K562 (cell line): ENCODE results near the gene LCE7A. TPM values are rescaled to one million over a fixed set of nuclear protein-coding genes. Genes with fewer than 3 reads are reported as not detected.

Experiments
- ATAC-seq: fragments of 200-7000 bp; cut with Tn5 transposase; 3 replicates; pipeline ENCODE4 v1.9.1; 2020; ENCODE audit warnings: moderate library complexity
- BruUV-seq: library from RNA; stranded (reverse); fragments of 400-500 nt; replicated peaks from 2 replicates; lab custom pipeline; 2021; lab: Mats Ljungman, UMichigan
- CTCF ChIA-PET: fragments of 300-600 bp; formaldehyde crosslinking; extraction: SDS; loops from one replicate; lab custom pipeline; 2021; ENCODE audit warnings: low intra/inter-chr PET ratio; lab: Yijun Ruan, JAX
- POLR2A ChIA-PET: fragments of 300-600, 350-650 bp; sonication (Branson Sonifier 250); formaldehyde crosslinking; extraction: SDS; loops from one replicate; lab custom pipeline; 2021; ENCODE audit warnings: antibody characterized with exemption, inconsistent platforms; lab: Yijun Ruan, JAX
- DNase-seq, 4 experiments: peaks; one replicate each; pipeline versions ENCODE4 v3.0.0 to v3.0.0-alpha.2; 2011 to 2018; ENCODE audit warnings: low spot score in 3 of 4, mixed read lengths in 3 of 4; ENCODE audit errors: extremely low read depth in 1 of 4
- FAIRE-seq: peaks from 2 replicates; lab custom pipeline; 2011; peaks lifted over from hg19 to GRCh38; lab: Jason Lieb, UNC
- H2AFZ ChIP-seq: 2 replicates; pipeline ENCODE4 v1.6.0; 2011; ENCODE audit warnings: low read depth, low read length, control low read depth, inconsistent platforms
- H3K27ac ChIP-seq: fragments of 200-600 bp; 3 replicates; pipeline ENCODE4 v1.8.0; 2011; ENCODE audit warnings: low read depth, mild to moderate bottlenecking, control low read depth, inconsistent platforms, low read length, moderate library complexity, mixed read lengths; ENCODE audit errors: extremely low read depth
- H3K27me3 ChIP-seq, 2 experiments: fragments of 300-600 bp in 1 of 2; 2 replicates in 1 of 2; 3 replicates in 1 of 2; pipeline versions ENCODE4 v1.6.0 to v1.8.0; 2011; ENCODE audit warnings: inconsistent platforms in 2 of 2, low read length in 2 of 2, mild to moderate bottlenecking in 1 of 2, mixed read lengths in 1 of 2, moderate library complexity in 1 of 2; ENCODE audit not compliant: control insufficient read depth in 2 of 2, insufficient read depth in 2 of 2
- H3K36me3 ChIP-seq: fragments of 300-600 bp; 3 replicates; pipeline ENCODE4 v1.8.0; 2011; ENCODE audit warnings: mild to moderate bottlenecking, low read length, inconsistent platforms; ENCODE audit not compliant: control insufficient read depth, insufficient read depth
- H3K4me1 ChIP-seq, 2 experiments: fragments of 200-600 bp in 1 of 2; replicated peaks in 1 of 2; 2 replicates in 1 of 2; 3 replicates in 1 of 2; pipeline versions ENCODE4 v1.5.1 to v1.8.0; 2011; ENCODE audit warnings: inconsistent platforms in 2 of 2, low read length in 2 of 2, mild to moderate bottlenecking in 1 of 2, mixed read lengths in 1 of 2, moderate library complexity in 1 of 2; ENCODE audit not compliant: control insufficient read depth in 2 of 2, insufficient read depth in 2 of 2
- H3K4me2 ChIP-seq: 2 replicates; pipeline ENCODE4 v1.6.1; 2011; ENCODE audit warnings: low read length, control low read depth, inconsistent platforms, mixed read lengths; ENCODE audit not compliant: insufficient read depth
- H3K4me3 ChIP-seq: fragments of 200-600 bp; sonication (generic), shearing (Covaris generic); 2 replicates; pipeline ENCODE4 v1.5.1; 2016; ENCODE audit warnings: control low read depth, inconsistent platforms
- H3K79me2 ChIP-seq: fragments of 200-600 bp; 3 replicates; pipeline ENCODE4 v1.8.0; 2011; ENCODE audit warnings: low read length, inconsistent platforms; ENCODE audit not compliant: control insufficient read depth, insufficient read depth
- H3K9ac ChIP-seq, 2 experiments: 2 replicates each; pipeline versions ENCODE4 v1.6.0 to v1.6.1; 2011; ENCODE audit warnings: low read depth in 2 of 2, low read length in 2 of 2, control low read depth in 1 of 2, inconsistent platforms in 1 of 2, mild to moderate bottlenecking in 1 of 2, mixed read lengths in 1 of 2; ENCODE audit not compliant: insufficient read depth in 1 of 2
- H3K9me1 ChIP-seq: one replicate; pipeline ENCODE4 v1.6.0; 2011; ENCODE audit warnings: inconsistent platforms, mild to moderate bottlenecking, low read length, moderate library complexity; ENCODE audit not compliant: control insufficient read depth, insufficient read depth
- H3K9me3 ChIP-seq: replicated peaks from 2 replicates; pipeline ENCODE4 v1.5.1; 2011; ENCODE audit warnings: low read depth, low read length, inconsistent platforms; ENCODE audit not compliant: control insufficient read depth, insufficient read depth
- H4K20me1 ChIP-seq: replicated peaks from 2 replicates; pipeline ENCODE4 v1.6.1; 2011; ENCODE audit warnings: low read length, inconsistent platforms, mixed read lengths; ENCODE audit not compliant: control insufficient read depth, insufficient read depth
- BMI1 ChIP-seq: fragments of 150-350 bp; IDR thresholded peaks from 2 replicates; pipeline ENCODE4 v1.6.1; 2014; ENCODE audit warnings: low read length
- BRF1 ChIP-seq: IDR thresholded peaks from 3 replicates; pipeline ENCODE4 v1.6.1; 2011; ENCODE audit warnings: borderline replicate concordance, mild to moderate bottlenecking; ENCODE audit not compliant: insufficient read length; ENCODE audit errors: extremely low read depth
- CCAR2 ChIP-seq: fragments of 200-400 bp; formaldehyde crosslinking; IDR thresholded peaks from 2 replicates; pipeline ENCODE4 v1.6.1; 2017; ENCODE audit warnings: mild to moderate bottlenecking, low read depth, low read length
- ELF4 ChIP-seq: fragments of 450-650 bp; formaldehyde crosslinking; IDR thresholded peaks from 2 replicates; pipeline ENCODE4 v1.4.0; 2022; ENCODE audit warnings: missing genetic modification characterization
- HMGXB4 ChIP-seq: sonication (generic); formaldehyde crosslinking; IDR thresholded peaks from 2 replicates; pipeline ENCODE4 v1.8.1; 2023; ENCODE audit warnings: mild to moderate bottlenecking, missing genetic modification reagents
- KDM2B ChIP-seq: fragments of 250-450 bp; sonication (Bioruptor Pico); IDR thresholded peaks from 2 replicates; pipeline ENCODE4 v1.8.0; 2021; ENCODE audit warnings: mild to moderate bottlenecking, moderate library complexity
- NRF1 ChIP-seq, 2 experiments: fragments of 450-650 bp; IDR thresholded peaks in 1 of 2; conservative IDR thresholded peaks in 1 of 2; 2 replicates each; pipeline ENCODE4 v1.6.1; 2014; ENCODE audit warnings: mild to moderate bottlenecking in 2 of 2
- NUFIP1 ChIP-seq: fragments of 450-650 bp; IDR thresholded peaks from 2 replicates; pipeline ENCODE4 v1.6.1; 2018; ENCODE audit not compliant: partially characterized antibody
- SMARCC2 ChIP-seq: fragments of 450-650 bp; IDR thresholded peaks from 2 replicates; pipeline ENCODE4 v1.6.1; 2017; ENCODE audit warnings: antibody characterized with exemption, moderate library complexity, mild to moderate bottlenecking, low read depth
- ZFP1 ChIP-seq: fragments of 450-650 bp; formaldehyde crosslinking; IDR thresholded peaks from 2 replicates; pipeline ENCODE4 v1.4.0; 2020; ENCODE audit warnings: mild to moderate bottlenecking, mixed read lengths
- ZNF717 ChIP-seq: fragments of 250-450 bp; sonication (Bioruptor Pico); IDR thresholded peaks from 2 replicates; pipeline ENCODE4 v1.5.0; 2021
- WGBS: fragments of 100-300 bp; shearing (Covaris generic); methylation state at CpG from one replicate; pipeline ENCODE4 v1.1.6; 2016; ENCODE audit warnings: low coverage, mixed read lengths; ENCODE audit not compliant: insufficient coverage; ENCODE audit errors: missing lambda C conversion rate; 5-methylcytosine and 5-hydroxymethylcytosine counted together
- in situ Hi-C: fragments of 300-500 bp; cut with MboI; formaldehyde crosslinking; loops from 4 replicates; pipeline ENCODE4 v1.15.0; 2018; ENCODE audit warnings: inconsistent platforms, mixed read lengths
- intact Hi-C: fragments of 100-400 bp; cut with micrococcal nuclease; formaldehyde crosslinking; loops from 2 replicates; pipeline ENCODE4 v1.14.2; 2022
- polyA plus RNA-seq, 8 experiments: library from polyadenylated mRNA; depleted of rRNA in 4 of 8; stranded (reverse) in 5 of 8; unstranded in 3 of 8; fragments of >200 nt; fragmentation: Nextera tagmentation in 2 of 8; fragmentation: Illumina TruSeq in 1 of 8; extraction: Ambion mirVana in 2 of 8; extraction: Trizol in 1 of 8; gene quantifications; 2 replicates each; pipeline versions ENCODE4 v1.2.1 to v1.2.3, GENCODE V29; 2011 to 2014; ENCODE audit warnings: inconsistent platforms in 1 of 8, missing spikeins in 1 of 8
- total RNA-seq, 7 experiments: library from RNA; depleted of rRNA in 6 of 7; stranded (reverse); fragments of >200 nt in 6 of 7; fragmentation: Illumina TruSeq in 2 of 7; extraction: Trizol in 2 of 7; gene quantifications; 2 replicates each; pipeline versions ENCODE4 v1.2.1 to v1.2.3, GENCODE V29; 2011 to 2021; ENCODE audit warnings: low replicate concordance in 1 of 7

Gene LCE7A
- total and polyA plus RNA-seq, 9 of the 15 experiments (the other 6 are each of a cell fraction or from before 2014, with no cell fraction given) = not detected

DNA sequence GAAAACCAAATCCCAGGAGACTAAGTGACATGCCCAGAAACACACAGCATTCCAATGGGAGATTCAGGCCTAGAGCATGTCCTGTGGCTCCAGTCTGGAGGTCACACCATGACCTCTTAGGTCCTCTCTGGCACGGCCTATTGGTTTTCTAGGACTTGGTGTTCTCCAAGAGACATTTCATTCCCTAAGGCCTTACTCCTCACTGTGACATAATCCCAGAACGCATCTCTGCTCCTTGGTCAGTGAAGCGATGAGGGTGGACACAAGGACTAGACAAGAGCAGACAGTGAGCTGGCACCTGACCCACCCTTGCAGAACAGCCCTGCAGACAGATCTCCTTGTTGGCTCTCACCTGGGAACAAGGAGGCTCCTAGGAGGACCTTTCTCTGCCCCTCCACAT, 49.4 kb downstream of the LCE7A start:
- Histone ChIP-seq H3K27ac (no peak overlapping the region), H3K9ac (no peak overlapping the region), H3K9me1 (no peaks in the 10 kb centered on the region), H3K36me3 (no peaks in the 10 kb centered on the region), H3K9me3 (no peaks in the 10 kb centered on the region), H3K4me1 (no peaks in the 10 kb centered on the region), H3K4me3 (no peak overlapping the region), H4K20me1 (no peaks in the 10 kb centered on the region), H3K4me2 (no peak overlapping the region), H3K27me3 (peaks cover 0 to 4% of the 10 kb centered on the region in 2 experiments; a peak in 1 of 5 replicates), H3K79me2 (no peaks in the 10 kb centered on the region), H2AFZ (no peak overlapping the region)
- no TSS peak for BruUV-seq
- TF ChIP-seq ELF4 (CRISPR knock-in tag) (no peak), BRF1 (no peak), NRF1 (conservative IDR thresholded peaks at IDR 0.05 in 1 of 2, IDR thresholded peaks at IDR 0.05 in 1 of 2) (no peak), KDM2B (no peak), ZNF717 (no peak), BMI1 (no peak), ZFP1 (no peak), SMARCC2 (no peak), HMGXB4 (no peak), CCAR2 (no peak), NUFIP1 (no peak)
- DNase-seq (no peak), ATAC-seq (no peak), FAIRE-seq (no peak)
- ChIA-PET CTCF (no interaction called here), POLR2A (interaction anchor here (1.2 kb wide), 1 partner anchor 10 kb away, joined by 3 read pairs; no protein-coding TSS in a partner anchor)
- intact Hi-C loops = no loop called here
- in situ Hi-C loops = no loop called here
- 2% methylated on average over 3 of the region's 3 CpGs for WGBS

Other genes with a start within 250 kb of the LCE7A start
Only the 7 nearest of the 26 such genes appear.
- not detected in 2 replicates for gene LCE1D, start 63.3 kb upstream of the LCE7A start, total RNA-seq (2014; rRNA removed)
- gene LCE1D, start 63.3 kb upstream of the LCE7A start, total RNA-seq (2014; rRNA removed; fragmentation: Illumina TruSeq; extraction: Trizol) = not detected in 2 replicates
- gene LCE1D, start 63.3 kb upstream of the LCE7A start, total RNA-seq (2015; rRNA removed; fragmentation: Illumina TruSeq; extraction: Trizol) = not detected in 2 replicates
- not detected in 2 replicates for gene LCE1D, start 63.3 kb upstream of the LCE7A start, total RNA-seq (2021)
- not detected in 2 replicates for gene LCE1D, start 63.3 kb upstream of the LCE7A start, polyA plus RNA-seq (2011; rRNA removed)
- gene LCE1D, start 63.3 kb upstream of the LCE7A start, polyA plus RNA-seq (2014; fragmentation: Illumina TruSeq; extraction: Trizol) = not detected in 2 replicates
- gene LCE1D, start 63.3 kb upstream of the LCE7A start, polyA plus RNA-seq (2014; fragmentation: Nextera tagmentation; extraction: Ambion mirVana) = not detected
- not detected in 2 replicates for gene LCE1D, start 63.3 kb upstream of the LCE7A start, polyA plus RNA-seq (2014; rRNA removed)
- gene LCE1C, start 53.3 kb upstream of the LCE7A start, total RNA-seq (2014; rRNA removed) = not detected in 2 replicates
- gene LCE1C, start 53.3 kb upstream of the LCE7A start, total RNA-seq (2014; rRNA removed; fragmentation: Illumina TruSeq; extraction: Trizol) = not detected in 2 replicates
- not detected in 2 replicates for gene LCE1C, start 53.3 kb upstream of the LCE7A start, total RNA-seq (2015; rRNA removed; fragmentation: Illumina TruSeq; extraction: Trizol)
- not detected in 2 replicates for gene LCE1C, start 53.3 kb upstream of the LCE7A start, total RNA-seq (2021)
- not detected in 2 replicates for gene LCE1C, start 53.3 kb upstream of the LCE7A start, polyA plus RNA-seq (2011; rRNA removed)
- not detected in 2 replicates for gene LCE1C, start 53.3 kb upstream of the LCE7A start, polyA plus RNA-seq (2014; fragmentation: Illumina TruSeq; extraction: Trizol)
- gene LCE1C, start 53.3 kb upstream of the LCE7A start, polyA plus RNA-seq (2014; fragmentation: Nextera tagmentation; extraction: Ambion mirVana) = not detected
- gene LCE1C, start 53.3 kb upstream of the LCE7A start, polyA plus RNA-seq (2014; rRNA removed) = not detected in 2 replicates
- not detected in 2 replicates for gene LCE1B, start 48.0 kb upstream of the LCE7A start, total RNA-seq (2014; rRNA removed)
- gene LCE1B, start 48.0 kb upstream of the LCE7A start, total RNA-seq (2014; rRNA removed; fragmentation: Illumina TruSeq; extraction: Trizol) = not detected in 2 replicates
- gene LCE1B, start 48.0 kb upstream of the LCE7A start, total RNA-seq (2015; rRNA removed; fragmentation: Illumina TruSeq; extraction: Trizol) = not detected in 2 replicates
- not detected in 2 replicates for gene LCE1B, start 48.0 kb upstream of the LCE7A start, total RNA-seq (2021)
- not detected in 2 replicates for gene LCE1B, start 48.0 kb upstream of the LCE7A start, polyA plus RNA-seq (2011; rRNA removed)
- gene LCE1B, start 48.0 kb upstream of the LCE7A start, polyA plus RNA-seq (2014; fragmentation: Illumina TruSeq; extraction: Trizol) = not detected in 2 replicates
- gene LCE1B, start 48.0 kb upstream of the LCE7A start, polyA plus RNA-seq (2014; fragmentation: Nextera tagmentation; extraction: Ambion mirVana) = not detected
- gene LCE1B, start 48.0 kb upstream of the LCE7A start, polyA plus RNA-seq (2014; rRNA removed) = not detected in 2 replicates
- not detected in 2 replicates for gene LCE1A, start 32.5 kb upstream of the LCE7A start, total RNA-seq (2014; rRNA removed)
- not detected in 2 replicates for gene LCE1A, start 32.5 kb upstream of the LCE7A start, total RNA-seq (2014; rRNA removed; fragmentation: Illumina TruSeq; extraction: Trizol)
- gene LCE1A, start 32.5 kb upstream of the LCE7A start, total RNA-seq (2015; rRNA removed; fragmentation: Illumina TruSeq; extraction: Trizol) = not detected in 2 replicates
- not detected in 2 replicates for gene LCE1A, start 32.5 kb upstream of the LCE7A start, total RNA-seq (2021)
- gene LCE1A, start 32.5 kb upstream of the LCE7A start, polyA plus RNA-seq (2011; rRNA removed) = not detected in 2 replicates
- gene LCE1A, start 32.5 kb upstream of the LCE7A start, polyA plus RNA-seq (2014; fragmentation: Illumina TruSeq; extraction: Trizol) = not detected in 2 replicates
- not detected for gene LCE1A, start 32.5 kb upstream of the LCE7A start, polyA plus RNA-seq (2014; fragmentation: Nextera tagmentation; extraction: Ambion mirVana)
- not detected in 2 replicates for gene LCE1A, start 32.5 kb upstream of the LCE7A start, polyA plus RNA-seq (2014; rRNA removed)
- not detected in 2 replicates for gene LCE6A, start 17.1 kb upstream of the LCE7A start, total RNA-seq (2014; rRNA removed)
- not detected in 2 replicates for gene LCE6A, start 17.1 kb upstream of the LCE7A start, total RNA-seq (2014; rRNA removed; fragmentation: Illumina TruSeq; extraction: Trizol)
- not detected in 2 replicates for gene LCE6A, start 17.1 kb upstream of the LCE7A start, total RNA-seq (2015; rRNA removed; fragmentation: Illumina TruSeq; extraction: Trizol)
- not detected in 2 replicates for gene LCE6A, start 17.1 kb upstream of the LCE7A start, total RNA-seq (2021)
- not detected in 2 replicates for gene LCE6A, start 17.1 kb upstream of the LCE7A start, polyA plus RNA-seq (2011; rRNA removed)
- not detected in 2 replicates for gene LCE6A, start 17.1 kb upstream of the LCE7A start, polyA plus RNA-seq (2014; fragmentation: Illumina TruSeq; extraction: Trizol)
- not detected for gene LCE6A, start 17.1 kb upstream of the LCE7A start, polyA plus RNA-seq (2014; fragmentation: Nextera tagmentation; extraction: Ambion mirVana)
- not detected in 2 replicates for gene LCE6A, start 17.1 kb upstream of the LCE7A start, polyA plus RNA-seq (2014; rRNA removed)
- gene SMCP, start 18.3 kb downstream of the LCE7A start, total RNA-seq (2014; rRNA removed) = not detected in 2 replicates
- gene SMCP, start 18.3 kb downstream of the LCE7A start, total RNA-seq (2014; rRNA removed; fragmentation: Illumina TruSeq; extraction: Trizol) = not detected in 2 replicates
- not detected in 2 replicates for gene SMCP, start 18.3 kb downstream of the LCE7A start, total RNA-seq (2015; rRNA removed; fragmentation: Illumina TruSeq; extraction: Trizol)
- not detected in 2 replicates for gene SMCP, start 18.3 kb downstream of the LCE7A start, total RNA-seq (2021)
- gene SMCP, start 18.3 kb downstream of the LCE7A start, polyA plus RNA-seq (2011; rRNA removed) = not detected in 2 replicates
- not detected in 2 replicates for gene SMCP, start 18.3 kb downstream of the LCE7A start, polyA plus RNA-seq (2014; fragmentation: Illumina TruSeq; extraction: Trizol)
- gene SMCP, start 18.3 kb downstream of the LCE7A start, polyA plus RNA-seq (2014; fragmentation: Nextera tagmentation; extraction: Ambion mirVana) = not detected
- not detected in 2 replicates for gene SMCP, start 18.3 kb downstream of the LCE7A start, polyA plus RNA-seq (2014; rRNA removed)
- gene IVL, start 48.5 kb downstream of the LCE7A start, total RNA-seq (2014; rRNA removed) = not detected in 2 replicates
- not detected in 2 replicates for gene IVL, start 48.5 kb downstream of the LCE7A start, total RNA-seq (2014; rRNA removed; fragmentation: Illumina TruSeq; extraction: Trizol)
- gene IVL, start 48.5 kb downstream of the LCE7A start, total RNA-seq (2015; rRNA removed; fragmentation: Illumina TruSeq; extraction: Trizol) = not detected in 2 replicates
- gene IVL, start 48.5 kb downstream of the LCE7A start, total RNA-seq (2021) = not detected in 2 replicates
- not detected in 2 replicates for gene IVL, start 48.5 kb downstream of the LCE7A start, polyA plus RNA-seq (2011; rRNA removed)
- gene IVL, start 48.5 kb downstream of the LCE7A start, polyA plus RNA-seq (2014; fragmentation: Illumina TruSeq; extraction: Trizol) = not detected in 2 replicates
- gene IVL, start 48.5 kb downstream of the LCE7A start, polyA plus RNA-seq (2014; fragmentation: Nextera tagmentation; extraction: Ambion mirVana) = not detected
- not detected in 2 replicates for gene IVL, start 48.5 kb downstream of the LCE7A start, polyA plus RNA-seq (2014; rRNA removed)